OCI-LY3 (cell line): ENCODE measurements around the gene CAPN10.

ENCODE experiments used
- CTCF ChIP-seq: fragments of 200-600, 300-600 bp; sonication (generic); IDR thresholded peaks from 2 replicates; pipeline ENCODE4 v1.5.1; 2014; ENCODE audit warnings: antibody characterized with exemption, low read length, low read depth
- EZH2phosphoT487 ChIP-seq: fragments of 200-600 bp; shearing (Covaris generic); IDR thresholded peaks from 2 replicates; pipeline ENCODE4 v1.6.1; 2018; ENCODE audit warnings: antibody characterized with exemption, mixed run types, low read depth

GRCh38 chr2:240642806-240643092 lies 56.2 kb downstream of the CAPN10 start:
- no peak for TF ChIP-seq CTCF
- TF ChIP-seq EZH2phosphoT487: no peak
